Epidermal melanocyte (primary cell): ENCODE results near the gene DNAI7.
A peak's percentile ranks its signal among the peaks of the same experiment; 100 is the strongest.

Experiments
- DNase-seq: peaks from one replicate; pipeline ENCODE4 v3.0.0; 2011; ENCODE audit warnings: low spot score; ENCODE audit not compliant: insufficient read length

Gene DNAI7

DNA sequence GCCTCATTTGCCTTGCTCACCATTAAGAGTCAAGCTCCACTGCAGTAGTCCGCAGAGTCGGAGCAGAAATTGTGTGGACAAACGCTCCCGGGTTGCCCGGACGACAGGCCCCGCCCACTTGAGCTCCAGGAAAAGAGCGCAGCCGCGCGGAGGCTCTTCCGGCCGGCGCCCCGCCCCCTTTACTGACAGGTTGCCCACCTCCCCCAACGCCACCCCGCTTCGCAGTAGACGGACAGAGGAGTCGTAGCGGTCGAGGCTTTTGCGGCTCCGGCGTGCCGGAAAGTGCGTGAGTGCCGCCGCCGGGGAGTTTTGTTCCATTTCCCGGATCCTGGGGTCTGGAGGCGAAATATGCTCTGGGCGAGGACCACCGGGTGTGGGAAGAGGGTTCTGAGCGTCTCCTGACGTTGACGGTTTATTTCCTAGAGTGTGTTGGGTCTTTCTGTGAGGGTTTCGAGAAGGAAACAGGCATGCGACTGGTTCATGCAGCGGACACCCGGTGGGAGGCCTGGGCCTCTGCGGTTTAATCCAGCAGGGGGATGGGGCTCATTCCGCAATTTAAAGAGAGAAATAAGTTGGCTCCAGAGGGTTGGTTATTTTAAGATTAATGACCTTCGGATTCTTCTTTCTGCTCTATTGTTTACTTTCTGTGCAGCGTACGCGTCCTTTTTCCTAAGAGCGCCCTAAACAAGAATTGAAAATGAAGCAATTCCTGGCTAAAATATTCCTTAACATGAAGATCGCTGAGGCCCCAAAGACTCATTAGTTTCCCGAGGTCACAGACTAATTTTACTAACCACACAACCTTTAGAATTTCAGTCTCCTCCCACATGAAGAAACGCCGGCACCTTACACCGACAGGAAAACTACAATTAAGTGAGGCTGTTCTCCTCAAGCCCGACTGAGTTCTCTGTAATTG lies at the start of gene DNAI7, which contains the start of gene ETFRF1:
DNAI7 (minus strand) TSS at position 105 of the 916 bp plus-strand sequence; CDS start at position 23, 82 bp downstream.
ETFRF1 (plus strand) TSS at position 182 of the 916 bp plus-strand sequence. CDS start 8,720 bp downstream, outside the sequence.
- DNase-seq: peak; percentile 70

- no peak for DNase-seq
Measured at GRCh38 chr12:25243680-25243990, 48.7 kb upstream of the DNAI7 start.

DNA sequence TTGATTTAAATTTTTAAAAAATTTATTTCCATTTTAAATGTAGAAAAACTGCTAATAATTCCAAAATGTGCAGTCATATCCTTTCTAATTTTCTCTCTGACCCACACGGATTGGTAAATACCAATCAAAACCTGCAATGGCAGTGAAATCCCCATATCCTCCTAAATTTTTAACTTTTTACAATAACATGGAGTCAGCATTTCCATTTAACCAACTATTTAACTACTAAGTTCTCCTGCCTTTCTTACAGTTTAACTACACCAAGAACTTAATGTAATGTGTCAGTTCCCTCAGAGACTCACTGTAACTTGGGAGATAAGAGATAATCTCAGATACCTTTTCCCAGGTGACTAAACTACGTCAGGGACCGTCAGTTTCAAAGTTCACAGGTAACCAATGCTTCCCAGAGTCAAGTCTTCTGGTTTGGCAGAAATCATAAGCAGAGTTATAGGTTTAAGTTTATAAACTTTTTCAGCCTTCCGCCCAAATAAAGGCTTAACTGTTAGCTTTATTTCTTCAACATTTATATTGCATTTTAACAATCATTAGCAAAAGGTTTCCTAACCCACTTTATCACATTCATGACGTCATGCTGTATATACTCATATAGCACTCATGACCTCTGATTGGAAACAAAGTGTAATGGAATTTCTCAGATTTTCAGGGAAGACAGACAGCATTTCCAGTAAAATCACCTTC lies 48.2 kb upstream of the DNAI7 start:
- DNase-seq: no peak

DNA sequence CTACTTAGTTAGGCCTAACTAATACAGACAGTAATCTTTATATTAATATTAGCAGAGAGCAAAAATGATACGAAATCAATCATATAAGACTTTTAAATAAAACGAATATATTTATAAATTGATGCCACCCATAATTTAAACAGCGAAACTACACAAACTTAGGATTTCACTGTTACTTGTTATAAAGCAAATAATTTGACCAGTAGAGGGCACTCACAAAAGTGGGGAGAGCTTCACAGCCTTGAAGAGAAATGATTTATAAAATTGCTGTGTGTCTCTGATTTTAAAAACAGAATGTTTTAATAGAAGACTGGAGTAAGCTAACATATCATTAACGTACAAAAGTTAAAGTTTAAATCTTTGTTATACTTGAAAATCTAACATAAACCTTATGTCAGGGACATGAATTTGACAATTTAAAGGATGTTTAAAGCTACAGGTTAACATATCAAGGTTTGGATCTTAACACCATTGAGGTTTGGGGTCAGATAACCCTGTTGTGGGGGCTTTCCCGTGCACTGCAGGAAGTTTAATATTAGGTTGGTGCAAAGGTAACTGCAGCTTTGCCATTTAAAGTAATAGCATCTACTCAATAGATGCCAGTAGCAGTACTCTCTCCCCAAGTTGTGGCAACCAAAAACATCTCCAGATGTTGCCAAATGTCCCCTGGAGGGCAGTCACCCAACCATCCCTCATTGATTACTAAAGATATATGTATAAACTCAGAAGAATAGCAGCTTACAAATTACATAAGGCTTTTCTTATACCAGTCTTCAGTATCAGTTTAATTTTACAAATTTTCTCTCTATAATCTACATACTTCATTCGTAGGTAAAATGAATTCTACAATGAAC lies 46.4 kb upstream of the DNAI7 start:
- DNase-seq: no peak

DNA sequence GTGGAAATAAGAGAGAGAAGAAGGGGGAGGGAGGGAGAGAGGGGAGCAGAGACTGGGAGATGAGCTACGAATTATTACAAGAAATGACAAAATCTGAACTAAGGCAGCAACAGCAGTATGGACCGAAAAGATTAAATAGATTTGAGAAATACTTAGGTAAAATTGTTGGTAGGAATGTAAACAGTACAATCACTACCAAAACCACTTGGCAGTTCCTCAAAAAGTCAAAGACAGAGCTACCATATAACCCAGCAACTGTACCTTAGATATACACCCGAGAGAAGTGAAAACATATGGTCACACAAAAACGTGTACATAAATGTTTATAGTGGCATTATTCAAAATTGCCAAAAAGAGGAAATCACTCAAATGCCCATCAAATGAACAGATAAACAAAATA lies 41.7 kb upstream of the DNAI7 start:
- no peak for DNase-seq

DNA sequence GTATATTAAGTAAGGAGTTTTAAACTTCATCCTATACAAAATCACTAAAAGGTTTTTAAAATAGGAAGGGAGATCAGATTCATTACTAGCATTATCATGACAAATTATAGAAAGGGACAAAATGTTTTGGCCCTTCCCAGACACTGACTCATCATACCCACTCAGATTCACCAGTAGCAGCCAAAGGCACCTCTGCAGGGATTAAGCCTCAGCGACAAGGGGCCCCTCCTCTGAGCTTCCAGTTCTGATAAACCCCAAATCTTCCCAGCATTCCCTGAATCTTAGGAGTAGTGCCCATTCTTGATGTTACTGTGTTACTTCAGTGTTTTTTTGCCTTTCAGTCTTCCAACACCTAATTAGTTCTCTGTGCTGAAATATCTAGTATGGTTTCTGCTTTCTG lies 41.2 kb upstream of the DNAI7 start:
- DNase-seq: no peak

DNA sequence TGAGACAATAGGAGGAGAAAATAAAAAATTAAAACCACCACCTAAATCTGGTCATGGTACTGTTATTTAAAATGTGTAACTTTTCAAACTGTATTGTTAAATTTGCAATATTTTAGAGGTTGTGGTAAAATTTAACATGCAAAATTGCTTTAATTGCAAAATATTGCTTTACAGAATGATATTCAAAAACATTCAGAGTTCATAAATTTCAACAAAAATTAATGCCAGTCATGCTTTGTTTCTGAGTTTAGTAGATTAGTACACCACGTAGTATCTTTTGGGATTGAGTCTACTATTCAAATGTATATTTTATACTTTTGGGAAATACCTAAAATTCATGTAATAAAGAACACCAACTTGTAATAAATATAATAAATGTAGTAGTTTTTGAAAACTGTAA lies 18.4 kb upstream of the DNAI7 start:
- no peak for DNase-seq

GRCh38 chr12:25208554-25208953 lies 13.6 kb upstream of the DNAI7 start:
- DNase-seq: no peak

GRCh38 chr12:25207846-25208245 lies 12.9 kb upstream of the DNAI7 start:
- DNase-seq: no peak

- no peak for DNase-seq
Measured at GRCh38 chr12:25207411-25207810, 12.5 kb upstream of the DNAI7 start.

DNA sequence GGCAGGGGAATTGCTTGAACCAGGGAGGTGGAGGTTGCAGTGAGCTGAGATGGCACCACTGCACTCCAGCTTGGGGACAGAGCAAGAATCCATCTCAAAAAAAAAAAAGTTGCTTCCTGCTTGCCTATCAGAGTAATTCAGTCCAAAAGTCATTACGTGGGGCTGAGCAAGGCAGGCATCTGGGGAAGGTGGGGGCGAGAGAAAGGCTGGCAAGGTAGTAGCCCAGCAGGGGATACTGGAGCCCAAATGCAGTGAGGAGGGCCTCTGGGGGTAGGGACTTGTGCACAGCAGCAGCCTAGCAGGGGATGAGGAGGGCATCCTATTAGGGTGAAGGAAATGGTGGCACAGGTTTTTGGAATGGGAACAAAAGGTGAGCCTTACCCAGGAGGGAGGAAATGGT lies 7.2 kb upstream of the DNAI7 start:
- DNase-seq: no peak

- DNase-seq: no peak
Measured at GRCh38 chr12:25200703-25201102, 5.7 kb upstream of the DNAI7 start.

DNA sequence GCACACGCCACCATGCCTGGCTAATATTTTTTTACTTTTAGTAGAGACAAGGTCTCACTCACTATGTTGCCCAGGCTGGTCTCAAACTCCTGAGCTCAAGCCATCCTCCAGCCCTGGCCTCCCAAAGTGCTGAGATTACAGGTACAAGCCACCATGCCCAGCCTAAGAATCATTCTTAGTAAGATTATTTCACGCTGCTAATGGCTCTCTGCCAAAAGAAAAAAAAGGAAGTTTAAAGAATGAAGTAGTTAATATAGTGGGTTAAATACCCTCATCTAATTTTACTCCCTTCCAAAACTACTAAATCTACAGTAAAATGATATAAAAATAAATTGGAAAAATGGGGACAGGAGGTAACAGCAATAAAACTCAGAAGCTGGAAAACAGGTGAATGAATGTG lies 2.6 kb upstream of the DNAI7 start:
- no peak for DNase-seq

DNA sequence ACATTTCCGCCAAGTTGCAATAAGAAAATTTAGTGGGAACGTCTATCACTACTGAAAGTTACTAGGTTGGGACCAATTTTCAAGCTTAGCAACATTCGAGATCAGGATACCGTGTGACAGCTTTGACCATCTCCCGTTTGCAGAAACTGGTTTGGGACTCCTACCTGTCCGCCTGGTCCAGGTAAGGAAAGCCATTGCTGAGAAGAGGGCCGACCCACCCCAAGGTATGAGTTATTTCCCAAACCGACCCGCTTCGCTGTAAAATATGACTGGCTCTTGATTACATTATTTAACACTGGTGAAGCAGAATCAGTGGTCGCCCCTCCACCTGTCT lies 271 bp downstream of the DNAI7 start:
- no peak for DNase-seq

GRCh38 chr12:25194214-25194613 lies 746 bp downstream of the DNAI7 start:
- no peak for DNase-seq

DNA sequence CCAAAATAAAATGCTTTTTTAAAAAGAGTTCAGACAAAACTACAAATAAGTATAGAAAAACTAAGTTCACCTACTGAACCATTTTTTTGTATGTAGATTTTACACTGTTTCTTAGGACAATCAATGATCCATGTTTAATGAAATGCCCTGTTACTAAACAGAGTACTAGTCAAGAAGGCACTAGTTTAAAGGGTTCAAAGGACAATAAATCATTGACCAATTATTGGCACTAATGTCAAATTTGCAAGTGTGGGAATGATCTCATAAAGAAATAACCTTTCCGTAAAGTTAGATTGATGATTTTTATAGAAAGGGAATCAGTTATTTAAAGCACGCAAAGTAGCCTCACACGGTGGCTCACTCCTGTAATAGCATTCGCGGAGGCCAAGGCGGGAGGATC lies 4.2 kb downstream of the DNAI7 start:
- no peak for DNase-seq

DNA sequence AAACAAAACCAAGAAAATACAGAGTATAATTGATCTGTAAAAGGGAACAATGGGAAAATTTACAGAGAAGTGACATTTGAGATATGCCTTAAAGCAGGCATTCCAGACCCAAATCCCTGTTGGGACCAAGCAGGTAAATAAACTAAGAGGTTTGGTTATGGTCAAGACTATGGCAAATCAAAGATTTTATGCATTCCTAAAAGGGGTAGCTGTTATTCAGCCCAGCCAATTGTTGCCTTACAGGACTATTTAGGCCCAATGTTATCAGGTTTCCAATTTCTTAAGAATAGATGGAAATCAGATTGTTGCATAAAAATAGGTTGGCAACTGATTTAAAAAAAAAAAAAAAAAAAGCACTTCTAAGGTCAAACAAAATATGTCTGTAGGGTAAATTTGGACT lies 5.3 kb downstream of the DNAI7 start:
- DNase-seq: no peak

GRCh38 chr12:25187781-25188180 lies 7.2 kb downstream of the DNAI7 start:
- DNase-seq: peak; percentile 19

DNA sequence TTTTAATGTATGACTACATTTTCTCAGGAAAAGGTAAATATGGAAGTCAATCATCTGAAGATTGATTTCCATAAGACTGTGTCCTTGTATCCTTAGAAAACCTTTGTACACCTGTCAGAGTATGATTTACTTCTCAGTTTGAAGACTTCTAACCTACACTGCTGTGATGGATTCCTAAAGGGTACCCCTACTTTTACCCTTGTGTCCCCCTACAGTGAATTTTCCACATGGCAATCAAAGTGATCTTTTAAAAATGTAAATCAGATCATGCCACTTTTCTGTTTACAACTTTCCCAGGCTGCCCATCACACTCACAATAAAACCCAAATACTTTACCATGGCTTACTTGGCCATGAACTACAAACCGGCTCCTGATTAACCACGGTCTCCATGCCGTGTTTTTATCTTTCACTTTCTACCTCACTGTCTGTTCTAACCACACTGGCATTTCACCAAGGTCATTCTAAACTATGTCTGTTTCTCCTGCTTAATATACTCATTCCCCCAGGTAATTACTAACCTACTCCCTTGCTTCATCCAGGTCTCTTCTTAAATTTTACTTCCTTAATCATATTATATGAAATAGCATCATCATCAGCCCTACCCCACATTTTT lies 8.1 kb downstream of the DNAI7 start:
- no peak for DNase-seq

DNA sequence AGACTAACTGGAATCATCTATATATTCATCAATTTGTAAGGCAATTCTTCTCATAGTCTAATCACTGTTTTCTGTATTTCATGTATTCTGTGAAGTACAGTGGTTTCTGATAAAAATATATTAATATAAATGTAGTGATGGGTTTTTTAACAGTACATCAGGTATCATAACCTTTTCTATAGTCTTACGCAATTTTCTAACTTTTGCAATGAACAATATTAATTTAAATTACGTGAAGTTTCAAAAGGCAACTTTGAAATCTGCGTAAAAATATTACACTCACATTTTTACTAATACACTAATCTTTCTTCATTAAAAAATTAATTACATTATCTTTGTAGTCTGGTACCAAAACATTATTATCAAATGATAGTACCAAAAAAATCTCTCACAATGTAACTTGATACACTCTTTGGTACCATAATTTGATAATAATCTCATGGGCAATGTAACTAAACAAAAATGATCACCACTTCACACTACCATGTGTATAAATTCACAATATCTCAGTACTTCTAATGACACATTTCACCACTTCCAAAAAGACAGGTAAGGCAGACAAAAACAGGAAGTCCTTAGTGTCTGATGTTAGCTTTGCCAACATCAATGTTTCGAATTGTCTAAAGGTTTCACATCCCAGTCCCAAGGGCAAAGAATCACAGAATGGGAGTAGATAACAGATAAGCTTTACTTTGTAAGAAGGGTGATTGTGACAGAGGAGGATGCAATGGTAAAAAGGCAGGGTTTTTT lies 8.7 kb downstream of the DNAI7 start:
- DNase-seq: no peak

GRCh38 chr12:25184132-25184531 lies 10.8 kb downstream of the DNAI7 start:
- DNase-seq: no peak
